Measurements from ENCODE around the gene PDE9A.
"Not testable (repeated sequence)": the region's sequence is repeated elsewhere in the genome, so short reads cannot be mapped to it uniquely, and the experiment has no call there.

PDE9A gene

DNA sequence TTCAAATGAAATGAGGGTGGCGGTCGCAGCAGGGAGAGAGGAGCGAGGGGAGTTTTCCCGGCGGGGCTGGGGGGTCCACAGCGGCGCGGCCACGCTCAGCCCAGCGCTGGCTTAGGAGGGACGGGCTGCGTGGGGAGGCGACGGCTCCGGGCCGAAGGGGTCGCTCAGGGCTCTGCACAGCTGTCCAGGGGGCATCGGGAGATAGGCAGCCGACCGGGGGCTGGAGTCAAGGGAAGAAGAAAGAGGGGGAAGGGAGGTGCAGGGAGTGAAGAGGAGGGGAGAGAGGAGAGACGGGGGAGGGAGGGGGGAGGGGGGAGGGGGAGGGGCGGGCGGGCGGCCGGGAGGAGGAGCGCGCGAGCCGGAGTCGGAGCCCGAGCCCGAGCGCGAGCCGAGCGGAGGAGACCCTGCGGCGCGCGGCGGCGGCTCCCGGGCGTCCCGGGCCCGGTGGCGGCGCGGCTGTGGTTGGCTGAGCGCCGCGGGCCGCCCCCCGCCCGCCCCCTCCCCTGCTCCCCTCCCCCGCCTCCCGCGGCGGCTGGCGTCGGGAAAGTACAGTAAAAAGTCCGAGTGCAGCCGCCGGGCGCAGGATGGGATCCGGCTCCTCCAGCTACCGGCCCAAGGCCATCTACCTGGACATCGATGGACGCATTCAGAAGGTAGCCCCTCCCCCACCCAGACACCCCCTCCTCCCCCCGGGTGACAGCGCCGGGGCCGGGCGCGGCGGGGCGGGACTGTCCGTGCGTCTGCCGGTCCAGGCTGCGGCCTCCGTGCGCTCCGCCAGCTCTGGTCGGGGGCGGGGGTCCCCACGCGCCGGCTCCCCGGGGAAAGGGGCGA is at the start of gene PDE9A:
Gene PDE9A, plus strand, starts transcription at position 391 of the 831 bp plus-strand sequence. Its CDS starts 194 bp downstream, at position 585.
- no peak for DNase-seq

DNA sequence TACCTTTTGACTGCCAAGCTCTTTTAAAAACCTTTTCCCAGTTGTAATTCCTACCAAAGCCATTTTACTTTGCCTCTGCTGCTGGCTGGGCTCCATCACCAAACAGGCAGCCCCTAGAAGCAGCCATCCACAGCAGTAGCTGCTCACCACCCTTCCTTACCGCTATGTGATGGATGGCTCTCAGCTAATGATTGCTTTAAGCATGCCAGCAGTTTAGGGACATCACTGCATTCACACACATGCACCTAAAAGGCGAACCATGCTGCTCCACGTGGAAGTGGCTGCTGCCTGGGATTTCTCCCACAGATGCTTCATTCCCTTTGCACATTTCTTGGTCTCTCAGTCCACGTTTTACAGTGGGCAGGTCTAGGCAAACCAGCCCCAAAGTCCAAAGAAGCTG is 46.3 kb upstream of the PDE9A start:
- no peak for DNase-seq

DNA sequence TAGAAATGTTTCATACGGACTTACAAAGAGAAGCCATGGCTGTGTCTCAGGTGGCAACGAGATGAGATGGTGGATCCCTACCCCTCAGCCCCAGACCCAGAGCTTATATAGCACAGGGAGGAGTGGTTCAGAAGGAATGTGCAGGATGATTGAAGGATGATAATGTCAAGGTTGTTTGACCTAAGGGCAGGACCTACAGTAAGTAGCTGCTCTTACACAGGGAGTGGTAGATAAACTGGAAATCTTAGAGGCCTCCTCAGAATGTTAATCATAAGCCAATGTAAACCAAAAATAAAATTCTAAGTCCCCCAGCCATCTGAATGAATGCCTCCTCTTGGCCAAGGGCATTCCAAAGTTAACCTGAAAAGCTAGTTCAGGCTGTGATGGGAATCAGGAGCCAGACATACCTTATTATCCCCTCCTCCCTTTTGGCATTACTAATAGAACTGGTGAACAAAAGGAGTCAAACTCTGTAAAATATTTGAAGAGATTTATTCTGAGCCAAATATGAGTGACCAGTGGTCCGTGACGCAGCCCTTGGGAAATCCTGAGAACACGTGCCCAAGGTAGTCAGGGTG is 45.8 kb upstream of the PDE9A start:
- no peak for DNase-seq

DNA sequence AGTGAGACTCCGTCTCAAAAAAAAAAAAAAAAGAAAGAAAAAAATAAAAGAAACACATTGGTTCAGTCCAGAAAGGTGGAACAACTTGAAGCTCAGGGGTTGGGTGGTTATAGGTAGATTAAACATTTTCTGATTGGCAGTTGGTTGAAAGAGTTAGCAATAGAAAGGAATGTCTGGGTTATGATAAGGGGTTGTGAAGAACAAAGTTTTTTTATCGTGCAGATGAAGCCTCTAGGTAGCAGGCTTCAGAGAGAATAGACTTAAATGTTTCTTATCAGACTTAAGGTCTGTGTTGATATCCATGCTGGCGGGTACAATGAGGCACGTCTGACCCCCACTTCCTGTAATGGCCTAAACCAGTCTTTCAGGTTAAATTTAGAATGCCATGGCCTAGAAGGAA is 45.0 kb upstream of the PDE9A start:
- DNase-seq = no peak

DNA sequence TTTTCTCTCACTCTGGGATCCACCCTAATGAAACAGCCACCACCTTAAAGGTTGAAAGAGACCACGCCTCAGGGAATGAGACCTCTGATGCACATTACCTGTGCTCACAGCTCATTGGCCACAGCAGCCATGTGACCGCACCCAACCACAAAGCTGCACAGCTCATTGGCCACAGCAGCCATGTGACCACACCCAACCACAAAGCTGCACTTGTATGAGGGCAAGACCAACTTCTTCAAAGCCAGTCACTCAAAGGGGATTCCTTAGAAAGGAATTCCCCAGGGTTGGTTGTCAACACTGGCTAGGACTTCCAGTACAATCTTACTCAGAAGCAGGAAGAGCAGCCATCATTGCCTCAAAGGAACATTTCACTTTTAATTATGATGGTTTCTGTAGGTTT is 43.6 kb upstream of the PDE9A start:
- no peak for DNase-seq

DNA sequence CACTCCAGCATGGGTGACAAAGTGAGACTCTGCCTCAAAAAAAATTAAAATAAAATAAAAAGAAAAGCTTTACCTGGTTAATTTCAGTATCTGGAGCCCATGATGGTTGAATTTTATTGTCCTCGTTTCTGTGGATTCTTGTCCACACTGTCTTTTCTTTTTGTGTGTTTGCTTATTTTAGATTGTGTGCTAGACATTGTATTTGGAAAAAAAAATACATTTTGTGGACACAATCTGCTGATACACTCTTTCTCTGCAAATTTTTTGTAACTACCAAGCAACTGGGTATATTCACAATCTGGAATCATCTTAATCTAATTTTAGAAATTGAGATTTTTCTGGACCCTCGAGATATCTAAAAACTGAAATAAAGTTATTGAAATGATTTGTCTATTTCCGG is 41.6 kb upstream of the PDE9A start:
- DNase-seq = no peak

DNA sequence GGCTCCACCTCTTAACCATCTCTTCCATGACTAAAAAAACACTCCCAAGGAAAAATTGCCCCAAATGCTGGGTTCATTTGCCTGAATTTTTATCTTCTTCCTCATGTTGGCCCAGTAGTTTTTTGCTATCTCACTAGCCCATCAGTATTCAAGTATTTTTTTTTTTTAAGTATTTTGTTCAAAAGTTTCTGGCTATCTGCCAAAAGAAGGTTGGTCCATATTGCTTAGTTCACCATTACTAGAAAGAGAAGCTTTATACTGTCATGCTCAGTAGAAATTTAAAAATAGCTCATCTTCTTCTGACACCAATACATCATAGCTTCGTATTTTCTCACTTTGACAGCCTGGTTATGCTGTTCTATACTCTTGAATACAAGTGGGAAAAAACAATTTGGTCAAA is 41.0 kb upstream of the PDE9A start:
- no peak for DNase-seq

DNA sequence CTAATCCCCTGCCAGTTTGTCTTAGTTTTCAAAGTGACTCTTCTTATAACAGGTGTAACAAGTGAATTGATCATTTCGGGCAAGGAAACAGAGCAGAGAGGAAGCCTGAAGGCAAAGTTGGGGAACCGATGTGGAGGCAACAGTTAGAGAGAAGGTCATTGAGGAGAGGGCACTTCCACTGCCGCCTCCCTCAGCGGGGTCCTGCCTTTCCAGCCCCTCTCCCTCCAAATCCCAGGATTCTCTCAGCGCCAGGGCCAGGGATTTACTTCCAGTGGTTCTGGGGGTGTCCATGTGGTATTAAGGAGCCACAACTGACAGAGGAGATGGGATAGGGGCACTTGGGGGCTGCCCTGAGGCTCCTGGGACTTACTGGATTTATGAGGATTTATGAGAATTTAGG is 39.7 kb upstream of the PDE9A start:
- DNase-seq = no peak

DNA sequence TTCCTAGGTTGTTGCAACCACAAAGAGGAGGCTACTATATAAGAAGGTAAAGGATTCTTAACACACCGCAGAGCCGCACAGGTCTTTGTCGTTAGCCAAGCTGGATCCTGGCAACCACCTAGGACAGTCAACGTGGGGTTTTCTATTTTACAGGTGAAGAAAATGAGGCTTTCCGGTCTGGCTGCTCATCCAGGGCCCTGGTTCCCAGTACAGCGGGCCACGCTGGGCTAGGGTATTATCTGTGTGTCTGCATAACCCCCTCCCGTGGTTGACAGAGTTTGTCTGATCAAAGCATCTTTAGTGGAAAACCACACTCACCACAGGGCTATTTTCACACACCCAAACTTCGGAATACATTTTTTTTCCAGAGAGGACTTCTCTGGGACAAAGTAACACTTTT is 39.0 kb upstream of the PDE9A start:
- DNase-seq = no peak

DNA sequence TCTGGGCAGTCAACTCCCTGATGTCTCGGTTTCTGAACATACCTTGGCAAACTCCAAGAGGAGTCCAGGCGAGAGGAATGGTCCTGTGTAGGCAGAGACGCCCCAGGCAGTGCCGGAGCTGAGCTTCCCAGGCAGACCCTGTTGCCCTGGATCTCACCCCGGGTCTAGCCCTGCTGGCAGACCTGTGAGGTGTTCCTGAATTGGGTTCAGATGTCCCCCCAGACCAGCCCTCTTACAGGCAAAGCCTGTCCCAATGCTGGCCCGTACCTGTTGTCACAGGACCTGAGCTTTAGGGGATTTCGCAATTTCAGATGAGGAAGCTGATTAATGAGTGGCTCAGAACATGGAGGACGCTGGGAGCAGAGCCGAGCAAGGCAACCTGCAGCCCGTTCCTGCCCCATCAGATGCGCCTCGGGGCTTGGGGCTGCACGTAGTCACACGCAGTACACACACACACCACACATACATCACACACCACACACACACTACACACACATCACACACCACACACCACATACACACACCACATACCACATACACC is 38.5 kb upstream of the PDE9A start:
- no peak for DNase-seq

DNA sequence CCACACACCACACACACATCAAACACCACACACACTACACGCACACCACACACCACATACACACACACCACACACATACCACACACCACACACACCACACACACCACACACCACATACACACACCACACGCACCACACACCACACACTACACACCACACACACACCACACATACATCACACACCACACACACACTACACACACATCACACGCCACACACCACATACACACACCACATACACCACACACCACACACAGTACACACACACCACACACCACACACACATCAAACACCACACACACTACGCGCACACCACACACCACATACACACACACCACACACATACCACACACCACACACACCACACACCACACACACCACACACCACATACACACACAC is 38.0 kb upstream of the PDE9A start:
- not testable (repeated sequence) for DNase-seq

DNA sequence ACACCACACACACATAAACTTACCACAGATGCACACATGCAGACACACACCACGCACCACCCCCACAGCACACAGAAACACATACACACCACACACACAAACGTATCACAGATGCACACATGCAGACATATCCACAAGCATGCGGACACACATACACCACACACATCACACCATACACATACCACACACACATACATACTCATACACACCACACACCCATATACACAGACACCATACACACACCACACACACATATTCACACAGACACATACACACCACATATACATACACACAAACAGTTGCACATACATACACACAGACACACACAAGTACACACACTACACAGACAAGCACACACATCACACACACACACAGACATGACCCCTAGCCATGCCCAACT is 37.5 kb upstream of the PDE9A start:
- no peak for DNase-seq

DNA sequence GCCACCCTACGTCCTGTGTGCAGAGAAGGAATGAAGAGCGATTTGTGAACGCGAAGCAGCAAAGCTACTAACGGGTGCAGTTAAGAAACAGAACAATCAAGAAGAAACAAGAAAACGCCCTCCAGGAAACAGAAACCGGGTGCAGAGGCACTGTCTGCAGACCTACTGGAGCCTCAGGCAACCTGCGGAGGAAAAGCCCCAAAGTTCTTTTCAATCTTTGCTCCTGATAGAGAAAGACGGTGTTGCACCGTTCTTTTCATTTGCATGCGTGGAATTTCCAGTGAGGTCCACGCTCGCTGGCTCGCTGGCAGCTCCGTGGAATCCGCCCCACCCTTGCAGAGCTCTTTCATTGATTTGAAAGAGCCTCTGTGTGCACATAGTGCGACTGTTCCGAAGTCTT is 37.0 kb upstream of the PDE9A start:
- DNase-seq = no peak

DNA sequence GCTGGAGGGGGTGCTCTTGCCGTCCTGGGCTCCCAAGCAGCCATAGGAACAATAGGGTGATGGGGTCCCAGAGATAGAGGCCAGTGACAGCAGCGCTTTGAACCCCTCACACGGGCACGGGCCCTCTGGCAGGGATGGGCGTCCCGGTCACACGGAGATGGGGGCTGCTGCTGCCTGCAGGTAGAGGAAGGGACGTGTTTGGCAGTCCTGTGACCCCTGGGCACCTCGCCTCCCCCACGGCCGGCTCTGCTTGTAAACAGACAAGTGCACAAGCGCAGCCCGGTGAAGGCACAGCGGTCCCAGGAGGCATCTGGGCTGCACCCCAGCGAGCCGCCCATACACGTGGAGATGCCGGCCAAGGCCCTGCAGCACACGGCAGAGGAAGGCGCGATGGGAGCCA is 36.5 kb upstream of the PDE9A start:
- DNase-seq = no peak

DNA sequence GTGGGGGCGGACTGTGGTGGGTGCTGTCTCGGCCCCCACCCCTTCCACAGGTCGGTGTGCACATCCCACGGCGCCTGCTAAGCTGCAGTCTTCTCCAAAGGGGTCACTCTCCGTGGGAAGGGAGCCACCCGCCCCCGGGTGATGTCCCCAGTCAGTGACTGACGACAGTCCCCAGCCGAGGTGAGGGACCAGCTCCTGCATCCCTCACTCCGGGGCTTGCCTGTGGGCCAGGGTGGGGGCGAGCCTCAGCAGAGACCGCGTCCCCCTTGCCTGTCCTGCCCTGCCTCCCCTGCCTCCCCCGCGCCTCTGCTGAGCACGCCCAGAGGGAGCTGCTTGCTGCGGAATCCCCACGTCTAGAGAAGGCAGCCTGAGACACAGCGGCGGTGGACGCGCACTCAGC is 35.9 kb upstream of the PDE9A start:
- no peak for DNase-seq

DNA sequence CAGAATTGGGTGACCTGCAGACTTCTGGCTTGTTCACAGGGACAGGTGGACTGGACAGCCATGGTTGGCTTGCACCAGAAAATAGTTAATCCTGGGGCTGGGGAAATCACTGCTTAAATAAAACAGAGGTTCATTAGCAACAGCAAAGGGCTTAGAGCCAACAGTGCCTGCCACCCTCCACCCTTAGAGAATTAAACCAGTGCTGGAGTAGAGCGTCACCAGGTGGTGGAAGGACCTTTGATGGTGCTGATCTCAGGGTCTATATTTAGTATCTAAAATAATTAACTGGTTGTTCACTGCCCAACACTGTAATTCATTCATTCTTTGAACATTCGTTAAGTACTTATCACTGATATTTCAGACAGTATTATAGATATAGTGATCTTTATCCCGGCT is 34.7 kb upstream of the PDE9A start:
- DNase-seq = no peak

DNA sequence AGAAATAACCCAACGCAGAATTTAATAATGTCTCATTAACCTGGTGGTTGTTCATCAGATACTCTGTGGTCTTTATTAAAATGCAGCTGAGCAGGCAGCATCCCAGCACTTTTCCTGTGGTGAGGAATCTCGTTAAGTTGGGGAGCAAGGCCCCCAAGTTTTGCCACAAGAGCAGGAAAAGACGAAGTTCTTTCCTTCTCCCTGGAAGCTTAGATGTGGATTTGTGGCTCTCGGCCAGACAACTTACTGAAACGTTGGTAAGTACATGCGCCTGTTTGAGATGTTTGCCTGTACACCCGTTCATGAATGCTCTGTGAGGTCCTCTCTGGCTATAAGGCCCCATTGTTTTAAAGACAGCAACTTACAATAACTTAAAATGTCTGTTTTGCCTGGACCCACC is 34.3 kb upstream of the PDE9A start:
- no peak for DNase-seq

DNA sequence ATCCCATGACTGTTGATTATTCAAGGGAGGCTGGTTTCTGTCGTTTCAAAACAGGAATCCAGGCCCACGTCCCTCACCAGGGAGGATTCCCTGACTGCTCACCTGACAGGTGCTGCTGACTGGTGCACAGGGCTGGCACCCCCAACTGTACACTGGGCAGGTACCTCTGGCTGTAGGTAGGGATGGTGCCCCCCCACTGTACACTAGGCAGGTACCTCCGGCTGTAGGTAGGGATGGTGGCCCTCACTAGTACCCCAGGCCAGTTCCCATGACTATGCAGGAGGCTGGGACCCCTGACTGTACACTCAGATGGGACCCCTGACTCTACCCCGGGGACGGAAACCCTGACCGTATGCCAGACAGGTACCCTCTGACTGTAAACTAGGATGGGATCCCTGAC is 33.6 kb upstream of the PDE9A start:
- no peak for DNase-seq

DNA sequence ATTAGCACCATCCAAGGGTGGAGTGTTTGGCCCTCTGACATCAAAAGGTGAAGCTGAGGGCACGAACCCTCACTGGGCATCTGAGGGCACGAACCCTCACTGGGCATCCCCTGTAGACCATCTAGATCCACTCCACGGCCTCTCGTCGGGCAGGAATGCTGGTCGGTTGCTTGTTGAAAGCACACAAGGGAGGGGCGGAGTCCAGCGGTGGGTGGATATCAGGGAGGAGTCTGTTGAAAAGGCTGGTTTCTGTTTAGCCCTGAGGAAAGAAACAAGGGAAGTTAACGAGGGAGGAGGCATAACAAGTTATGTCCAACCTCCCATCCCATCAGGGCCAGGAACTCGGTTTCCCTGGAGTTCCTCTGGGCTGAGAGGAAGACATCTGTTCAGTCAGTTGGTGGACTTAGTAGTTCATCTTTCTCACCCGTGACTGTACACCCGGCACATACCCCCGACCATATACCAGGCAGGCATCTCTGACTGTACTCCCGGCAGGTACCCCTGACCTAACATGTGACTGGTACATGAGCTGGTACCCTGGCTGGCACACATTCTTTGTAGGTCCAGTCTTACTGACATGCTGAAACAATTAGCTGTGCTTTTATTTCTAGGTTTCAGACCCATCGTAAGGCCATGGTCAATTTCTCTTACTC is 32.1 kb upstream of the PDE9A start:
- no peak for DNase-seq

DNA sequence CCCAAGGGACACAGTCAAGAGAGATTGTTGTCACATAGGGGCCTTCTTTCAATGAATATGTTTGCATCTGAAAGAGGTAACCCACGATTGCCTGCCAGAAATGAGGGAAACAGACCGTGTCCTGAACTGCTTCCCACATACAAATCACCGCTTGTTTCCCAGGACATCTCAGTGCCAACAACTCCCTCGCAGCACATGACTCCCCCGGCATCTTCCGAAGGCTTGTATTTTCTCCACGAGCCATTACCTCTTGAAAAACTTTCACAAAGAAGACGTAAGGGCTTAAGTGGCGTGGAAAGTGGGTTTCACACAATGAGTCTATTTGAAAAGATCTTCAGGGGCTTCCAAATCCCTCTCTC is 31.6 kb upstream of the PDE9A start:
- no peak for DNase-seq

DNA sequence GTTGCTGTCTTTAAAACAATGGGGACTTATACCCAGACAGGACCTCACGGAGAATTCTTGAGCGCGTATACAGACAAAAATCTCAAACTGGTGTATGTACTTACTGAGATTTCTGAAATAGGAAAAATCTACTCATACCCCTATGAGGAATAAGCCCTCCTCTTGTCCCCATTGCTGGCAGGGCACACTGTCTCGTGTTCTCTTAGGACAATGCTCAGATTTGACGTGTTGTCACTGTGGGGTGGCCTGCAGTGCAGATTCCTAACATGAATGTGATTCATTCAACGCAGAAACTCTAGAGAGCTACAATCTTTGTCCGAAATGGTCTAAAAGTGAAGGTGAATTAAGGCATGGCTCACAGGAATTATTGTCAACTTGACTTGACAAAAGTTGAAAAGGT is 31.1 kb upstream of the PDE9A start:
- DNase-seq = no peak

DNA sequence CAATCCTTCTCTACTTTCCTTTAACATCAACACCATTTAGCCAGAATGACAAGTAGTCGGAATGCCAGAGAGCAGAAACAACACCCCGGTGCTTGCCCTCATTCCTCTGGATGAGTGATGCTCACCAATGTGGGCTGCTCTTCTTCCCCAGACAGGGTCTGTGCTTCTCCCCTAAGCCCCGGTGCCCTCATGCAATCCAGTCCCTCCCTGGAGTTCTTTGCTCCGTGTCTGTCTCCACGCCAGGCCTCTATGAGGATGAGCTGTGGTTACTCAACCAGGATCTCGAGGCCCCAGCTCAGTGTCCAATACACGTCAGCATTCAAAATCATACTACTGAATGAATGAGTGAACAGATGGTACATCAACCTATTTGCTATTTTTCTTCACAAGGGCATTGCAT is 29.7 kb upstream of the PDE9A start:
- DNase-seq = no peak

DNA sequence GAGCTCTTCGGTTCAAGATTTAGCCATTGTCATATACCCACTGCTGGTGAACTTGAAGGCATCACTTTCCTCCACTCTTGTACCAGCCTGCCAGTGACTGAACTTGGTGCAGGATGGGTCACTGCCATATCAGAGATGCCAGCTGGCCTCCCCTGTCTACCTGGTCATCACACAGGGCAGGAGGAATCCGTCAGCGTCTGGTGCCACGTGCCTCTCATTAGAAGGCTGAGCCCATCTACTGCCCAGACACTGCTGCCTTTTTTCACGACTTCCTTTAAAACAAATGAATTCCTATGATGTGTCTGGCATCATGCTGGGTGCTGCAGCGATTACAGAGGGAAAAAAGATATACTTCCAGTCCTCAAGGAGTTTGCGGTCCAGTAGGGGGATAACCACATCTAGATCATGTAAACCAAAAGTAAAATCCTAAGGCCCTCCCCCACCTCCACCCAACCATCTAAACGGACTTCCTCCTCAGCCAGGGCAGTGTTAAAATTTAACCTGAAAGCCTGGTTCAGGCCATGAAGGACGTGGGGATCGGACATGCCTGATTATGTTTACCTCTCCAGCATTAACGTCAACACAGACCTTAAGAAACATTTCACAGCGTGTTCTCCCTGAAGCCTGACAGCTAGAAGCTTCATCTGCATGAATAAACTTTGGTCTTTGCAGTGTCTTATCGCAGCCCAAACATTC is 29.2 kb upstream of the PDE9A start:
- DNase-seq = no peak

DNA sequence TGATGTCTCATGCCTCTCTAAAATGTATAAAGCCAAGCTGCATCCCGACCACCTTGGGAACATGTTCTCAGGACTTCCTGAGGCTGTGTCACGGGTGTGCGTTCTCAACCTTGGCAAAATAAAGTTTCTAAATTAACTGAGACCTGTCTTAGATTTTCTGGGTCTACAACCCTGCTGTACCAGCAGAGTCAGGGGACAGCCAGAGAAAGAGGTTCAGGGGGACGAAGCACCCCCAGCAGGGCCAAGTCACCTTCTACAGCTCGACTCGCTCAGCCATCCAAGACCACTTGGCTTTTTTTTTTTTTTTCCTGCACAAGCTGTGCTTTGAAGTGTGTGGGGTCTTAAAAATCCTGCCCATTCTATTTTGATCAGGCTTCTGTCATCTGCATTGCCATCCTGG is 28.5 kb upstream of the PDE9A start:
- no peak for DNase-seq

Data from T1000 (cell line).